ENCODE measurements around the gene ZNF8. TPM values are rescaled to one million over a fixed set of nuclear protein-coding genes. Genes with fewer than 3 reads are reported as not detected.

ZNF8 gene
- polyA plus RNA-seq, 1 donor from 2014 or later: 5.5 TPM

- TF ChIP-seq MXI1 (conservative IDR thresholded peaks at IDR 0.05; ENCODE audit: poor library complexity, severe bottlenecking): no peak
- no peak for TF ChIP-seq EZH2 (IDR thresholded peaks at IDR 0.05; ENCODE audit: borderline replicate concordance, insufficient read depth, low read length, poor library complexity, severe bottlenecking)
Observed at GRCh38 chr19:58315580-58315979, 36.8 kb downstream of the ZNF8 start (continued).

- Histone ChIP-seq H3K9me2 (ENCODE audit: insufficient read depth, low read length) (no peaks in the 10 kb centered on the region), H3F3A (ENCODE audit: insufficient read depth, low read length, poor library complexity, severe bottlenecking) (no peaks in the 10 kb centered on the region), H3K4me2 (ENCODE audit: low read length) (no peak overlapping the region), H3K4me3 (ENCODE audit: low read length) (no peak overlapping the region), H3K79me2 (replicated peaks; ENCODE audit: insufficient read depth, low read length) (no peaks in the 10 kb centered on the region), H3K27me3 (ENCODE audit: insufficient read depth, low read depth, low read length) (no peaks in the 10 kb centered on the region), H3K36me3 (ENCODE audit: insufficient read depth, low read length) (peaks cover 17% of the 10 kb centered on the region), H3K9ac (ENCODE audit: low read length) (no peak overlapping the region), H2AFZ (ENCODE audit: low read depth, low read length) (no peak overlapping the region), H3K27ac (ENCODE audit: low read length) (no peak overlapping the region), H3K9me3 (ENCODE audit: low read length) (no peaks in the 10 kb centered on the region), H4K20me1 (ENCODE audit: insufficient read depth) (no peaks in the 10 kb centered on the region)
- TF ChIP-seq SMC3 (conservative IDR thresholded peaks at IDR 0.05; ENCODE audit: poor library complexity) (no peak), REST (IDR thresholded peaks at IDR 0.05; ENCODE audit: borderline replicate concordance) (no peak)
Observed at GRCh38 chr19:58317476-58318072, 38.8 kb downstream of the ZNF8 start.

DNA sequence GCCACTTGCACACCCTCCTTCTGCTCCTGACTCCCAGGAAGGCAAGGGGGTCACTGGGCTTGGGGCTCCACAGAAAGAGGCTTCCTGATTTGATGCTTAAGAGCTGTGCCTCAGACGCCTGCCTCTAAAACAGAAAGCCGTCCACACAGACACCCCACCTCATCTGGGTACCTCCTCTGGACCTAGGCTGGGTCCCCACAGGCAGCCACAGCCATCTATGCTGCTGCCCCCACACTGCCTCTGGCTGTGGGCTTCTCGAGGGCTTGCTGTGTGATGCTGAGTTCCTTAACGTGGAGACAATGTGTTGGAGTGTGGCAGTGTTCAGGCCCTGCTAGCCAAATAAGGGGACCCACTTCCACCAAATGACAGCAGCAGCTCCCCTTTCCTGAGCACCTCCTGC lies 39.5 kb downstream of the ZNF8 start:
- no peaks in the 10 kb centered on the region for H3K9me3 ChIP-seq (ENCODE audit: low read length)
- H3F3A ChIP-seq (ENCODE audit: insufficient read depth, low read length, poor library complexity, severe bottlenecking): no peaks in the 10 kb centered on the region
- H3K4me2 ChIP-seq (ENCODE audit: low read length): no peak overlapping the region
- TF ChIP-seq, protein P1, sequence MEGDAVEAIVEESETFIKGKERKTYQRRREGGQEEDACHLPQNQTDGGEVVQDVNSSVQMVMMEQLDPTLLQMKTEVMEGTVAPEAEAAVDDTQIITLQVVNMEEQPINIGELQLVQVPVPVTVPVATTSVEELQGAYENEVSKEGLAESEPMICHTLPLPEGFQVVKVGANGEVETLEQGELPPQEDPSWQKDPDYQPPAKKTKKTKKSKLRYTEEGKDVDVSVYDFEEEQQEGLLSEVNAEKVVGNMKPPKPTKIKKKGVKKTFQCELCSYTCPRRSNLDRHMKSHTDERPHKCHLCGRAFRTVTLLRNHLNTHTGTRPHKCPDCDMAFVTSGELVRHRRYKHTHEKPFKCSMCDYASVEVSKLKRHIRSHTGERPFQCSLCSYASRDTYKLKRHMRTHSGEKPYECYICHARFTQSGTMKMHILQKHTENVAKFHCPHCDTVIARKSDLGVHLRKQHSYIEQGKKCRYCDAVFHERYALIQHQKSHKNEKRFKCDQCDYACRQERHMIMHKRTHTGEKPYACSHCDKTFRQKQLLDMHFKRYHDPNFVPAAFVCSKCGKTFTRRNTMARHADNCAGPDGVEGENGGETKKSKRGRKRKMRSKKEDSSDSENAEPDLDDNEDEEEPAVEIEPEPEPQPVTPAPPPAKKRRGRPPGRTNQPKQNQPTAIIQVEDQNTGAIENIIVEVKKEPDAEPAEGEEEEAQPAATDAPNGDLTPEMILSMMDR (IDR thresholded peaks at IDR 0.05; ENCODE audit: poor library complexity, severe bottlenecking): no peak
- TF ChIP-seq EZH2 (IDR thresholded peaks at IDR 0.05; ENCODE audit: borderline replicate concordance, insufficient read depth, low read length, poor library complexity, severe bottlenecking) (no peak), EP300 (conservative IDR thresholded peaks at IDR 0.05; ENCODE audit: poor library complexity, severe bottlenecking) (no peak), RAD21 (conservative IDR thresholded peaks at IDR 0.05) (no peak), POLR2AphosphoS5 (IDR thresholded peaks at IDR 0.05) (no peak), MXI1 (conservative IDR thresholded peaks at IDR 0.05; ENCODE audit: poor library complexity, severe bottlenecking) (no peak), SMC3 (conservative IDR thresholded peaks at IDR 0.05; ENCODE audit: poor library complexity) (no peak), REST (IDR thresholded peaks at IDR 0.05; ENCODE audit: borderline replicate concordance) (no peak), TAF1 (IDR thresholded peaks at IDR 0.05; ENCODE audit: low read depth) (no peak)
- no peak overlapping the region for H3K4me3 ChIP-seq (ENCODE audit: low read length)
- no peaks in the 10 kb centered on the region for H4K20me1 ChIP-seq (ENCODE audit: insufficient read depth)
- no peak overlapping the region for H3K27ac ChIP-seq (ENCODE audit: low read length)
- H3K27me3 ChIP-seq (ENCODE audit: insufficient read depth, low read depth, low read length): no peaks in the 10 kb centered on the region
- H2AFZ ChIP-seq (ENCODE audit: low read depth, low read length): no peak overlapping the region
- peaks cover 13% of the 10 kb centered on the region for H3K36me3 ChIP-seq (ENCODE audit: insufficient read depth, low read length)
- no peaks in the 10 kb centered on the region for H3K9me2 ChIP-seq (ENCODE audit: insufficient read depth, low read length)
- peaks cover 7% of the 10 kb centered on the region for H3K79me2 ChIP-seq (replicated peaks; ENCODE audit: insufficient read depth, low read length)
- H3K9ac ChIP-seq (ENCODE audit: low read length): no peak overlapping the region
